Inflammatory macrophage (primary cell): Measurements from ENCODE around the gene ANGPTL8.

ENCODE experiments used
- DNase-seq, 2 donors: peaks; one replicate each; pipeline ENCODE4 v3.0.0-alpha.2; 2020 to 2022

Gene ANGPTL8

DNA sequence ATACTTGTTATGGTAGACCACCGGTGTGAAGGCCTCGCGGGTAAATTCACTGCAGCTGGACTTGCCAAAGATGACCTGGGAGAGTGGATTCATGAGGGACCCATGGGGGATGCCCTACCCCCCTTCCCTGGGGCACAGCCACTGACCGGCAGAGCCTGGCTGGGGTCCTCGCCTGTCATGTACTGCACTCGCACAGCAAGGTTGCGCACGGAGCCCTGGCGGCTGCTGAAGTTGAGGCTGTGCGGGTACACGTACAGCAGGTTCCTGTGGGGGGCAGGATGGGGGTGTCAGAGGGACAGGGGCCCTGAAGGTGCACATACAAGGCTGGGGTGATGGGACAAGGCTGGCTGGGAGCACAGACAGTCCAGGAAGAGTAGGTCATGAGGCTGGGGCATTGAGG, 1.4 kb upstream of the ANGPTL8 start:
- no peak for DNase-seq

DNA sequence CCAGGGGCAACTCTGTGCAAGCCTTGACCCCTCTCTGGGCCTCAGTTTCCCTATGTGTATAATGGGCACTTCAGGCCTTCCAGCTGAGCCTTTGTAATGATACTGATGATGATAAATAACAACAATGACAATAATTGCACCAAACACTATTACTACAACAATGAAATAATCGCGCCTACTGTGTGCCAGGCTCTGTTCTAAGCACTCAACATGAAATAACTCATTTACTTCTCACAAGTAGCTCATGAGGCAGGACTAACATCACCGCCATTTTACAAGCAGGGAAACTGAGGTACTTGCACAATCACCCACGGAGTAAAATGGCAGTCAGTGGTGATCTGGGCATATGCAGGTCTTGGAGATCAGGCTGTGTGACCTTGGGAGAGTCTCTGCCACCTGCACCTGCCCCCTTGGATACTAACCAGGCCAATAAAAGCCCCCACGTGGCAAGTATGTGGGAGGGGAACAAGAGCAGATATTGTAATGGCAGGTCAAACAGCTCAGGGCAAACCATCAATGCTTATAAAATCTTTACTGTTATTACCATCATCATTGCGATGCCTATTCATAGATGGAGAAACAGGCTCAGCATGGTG, 540 bp upstream of the ANGPTL8 start:
- DNase-seq, result no peak

DNA sequence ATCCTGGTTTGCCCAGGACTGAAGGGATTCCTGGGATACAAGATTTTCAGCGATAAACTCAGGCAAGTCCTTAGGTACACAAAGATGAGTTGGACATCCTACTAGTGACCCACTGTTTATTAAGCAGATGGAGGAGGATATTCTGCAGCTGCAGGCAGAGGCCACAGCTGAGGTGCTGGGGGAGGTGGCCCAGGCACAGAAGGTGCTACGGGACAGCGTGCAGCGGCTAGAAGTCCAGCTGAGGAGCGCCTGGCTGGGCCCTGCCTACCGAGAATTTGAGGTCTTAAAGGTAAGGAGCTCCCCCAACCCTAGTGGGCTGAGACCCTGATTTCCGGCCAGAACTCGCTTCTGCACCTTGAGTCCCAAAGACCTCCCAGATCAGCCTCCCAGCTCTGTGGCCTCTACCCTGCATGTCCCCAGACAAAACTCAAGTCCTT, 607 bp downstream of the ANGPTL8 start:
- no peak for DNase-seq

DNA sequence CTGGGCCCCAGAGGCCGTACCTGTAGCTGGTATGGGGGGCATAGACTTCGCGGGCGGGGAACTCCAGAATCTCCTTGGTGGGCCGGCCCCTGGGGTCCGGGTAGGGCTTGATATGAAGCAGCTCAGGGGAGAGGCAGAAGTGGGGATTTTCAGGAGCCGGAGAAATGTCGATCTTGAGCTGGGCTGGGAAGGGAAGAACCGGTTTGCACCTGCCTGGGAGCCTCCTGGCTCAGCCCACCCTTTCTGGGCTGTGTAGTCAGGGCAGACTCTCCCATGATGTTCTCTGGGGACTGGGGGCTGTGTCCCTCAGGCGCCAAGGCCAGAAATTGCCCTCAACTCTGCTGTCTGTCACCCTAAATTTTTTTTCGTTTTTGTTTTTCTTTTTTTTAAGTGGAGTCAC, 2.6 kb downstream of the ANGPTL8 start:
- no peak for DNase-seq

DNA sequence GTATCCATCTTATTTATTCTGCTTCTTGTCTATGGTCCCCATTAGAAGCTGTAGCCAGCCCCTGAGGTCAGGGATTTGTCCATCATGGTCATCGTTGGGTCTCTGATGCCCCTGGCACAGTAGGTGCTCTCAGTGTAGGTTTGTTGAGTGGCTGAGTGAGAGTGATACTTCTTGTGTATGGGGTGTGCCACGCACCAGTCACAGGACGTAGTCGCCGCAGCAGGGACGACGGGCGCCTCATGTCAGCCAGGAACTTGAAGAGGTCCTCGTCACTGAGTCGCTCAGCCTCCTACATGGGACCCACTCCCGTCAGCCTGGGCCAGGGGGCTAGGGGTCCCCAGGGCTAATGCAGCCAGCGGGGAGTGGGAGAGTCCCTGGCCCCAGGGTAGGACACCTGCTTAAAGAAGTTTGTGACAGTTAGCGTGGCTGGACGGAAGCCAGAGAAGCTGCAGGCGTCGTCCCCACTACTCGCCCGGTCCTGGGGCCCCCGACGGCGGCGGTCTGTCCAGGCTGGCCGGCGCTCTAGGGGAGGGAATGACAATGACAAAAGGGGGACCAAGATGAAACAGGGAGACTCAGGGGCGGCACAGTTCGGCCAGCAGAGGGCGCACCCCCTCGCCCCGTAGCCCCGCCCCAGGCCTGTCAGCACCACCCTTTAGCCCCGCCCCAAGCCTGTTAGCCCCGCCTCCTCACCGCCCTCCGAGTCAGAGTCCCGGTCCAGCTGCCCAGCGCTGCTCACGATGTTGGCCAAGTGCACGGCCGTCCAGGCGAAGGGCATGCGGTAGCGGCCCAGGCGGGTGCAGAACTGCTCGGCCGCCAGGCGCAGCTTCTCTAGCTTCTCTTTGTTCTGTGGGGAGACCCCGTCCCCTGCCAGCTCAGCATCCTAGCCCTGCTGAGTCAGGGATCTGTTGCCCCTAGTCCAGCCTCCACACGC, 3.7 kb downstream of the ANGPTL8 start:
- peak; percentile 87 to 88 for DNase-seq

DNA sequence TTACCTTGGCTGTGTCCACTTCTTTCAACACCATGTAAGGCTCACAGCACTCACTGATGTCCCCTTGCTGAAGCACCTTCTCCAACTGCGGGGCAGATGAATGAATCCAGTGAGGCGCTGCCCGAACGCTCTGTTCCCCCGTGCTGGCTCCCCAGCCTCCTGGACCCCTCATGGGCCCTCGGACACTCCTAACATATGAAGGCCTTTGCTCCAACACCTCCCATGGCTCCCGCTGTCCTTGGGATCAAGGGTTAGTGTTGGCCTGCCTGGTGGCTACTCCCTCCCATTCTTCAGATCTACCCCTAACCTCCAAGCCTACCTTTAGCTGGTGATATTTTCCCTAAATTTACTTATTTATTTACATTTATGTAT, 4.4 kb downstream of the ANGPTL8 start:
- no peak for DNase-seq

DNA sequence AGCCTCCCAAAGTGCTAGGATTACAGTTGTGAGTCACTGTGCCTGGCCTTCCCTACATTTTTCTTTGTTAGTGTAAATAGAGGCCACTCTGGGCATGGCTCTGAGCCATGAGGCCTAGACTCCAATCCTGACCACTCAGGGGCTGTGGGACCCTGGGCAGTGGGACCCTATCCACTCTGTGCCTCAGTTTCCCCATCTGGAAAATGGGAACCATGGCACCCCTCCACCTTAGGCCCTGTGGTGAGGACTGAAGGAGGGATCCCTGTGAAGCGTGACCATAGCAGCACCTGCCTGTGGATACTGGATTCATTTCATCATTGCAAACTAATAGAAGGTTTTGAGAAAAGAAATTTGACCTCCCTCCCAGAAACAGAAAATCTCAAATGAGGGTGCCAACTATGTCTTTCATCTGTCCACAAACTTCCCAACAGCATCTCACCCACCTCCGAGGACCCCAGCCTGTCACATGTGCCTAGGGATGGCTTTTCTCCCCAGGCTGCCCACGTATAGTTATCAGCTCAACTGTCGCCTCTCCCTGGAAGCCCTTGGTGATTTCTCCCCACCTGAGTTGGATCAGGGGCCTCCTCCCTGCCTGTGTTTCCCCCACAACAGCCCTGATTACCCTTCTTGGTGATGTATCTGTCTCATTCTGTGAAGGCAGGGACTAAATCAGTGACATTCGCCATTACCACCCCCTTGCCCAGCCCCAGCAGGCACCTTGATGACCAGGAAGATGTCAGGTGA, 5.6 kb downstream of the ANGPTL8 start:
- DNase-seq, result no peak

DNA sequence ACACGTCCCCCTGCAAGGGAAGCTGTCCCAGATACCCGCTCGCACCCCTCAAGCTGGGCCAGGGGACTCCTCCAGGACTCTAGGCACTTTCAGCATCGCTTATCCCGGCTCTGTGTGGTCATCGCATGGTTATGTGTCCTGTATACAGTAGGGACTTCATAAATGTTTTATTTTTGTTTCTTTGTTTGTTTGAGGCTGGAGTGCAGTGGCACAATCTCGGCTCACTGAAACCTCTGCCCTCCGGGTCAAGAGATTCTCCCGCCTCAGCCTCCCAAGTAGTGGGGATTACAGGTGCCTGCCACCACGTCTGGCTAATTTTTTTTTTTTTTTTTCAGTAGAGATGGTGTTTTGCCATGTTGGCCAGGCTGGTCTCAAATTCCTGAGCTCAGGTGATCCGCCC, 7.5 kb downstream of the ANGPTL8 start:
- no peak for DNase-seq

DNA sequence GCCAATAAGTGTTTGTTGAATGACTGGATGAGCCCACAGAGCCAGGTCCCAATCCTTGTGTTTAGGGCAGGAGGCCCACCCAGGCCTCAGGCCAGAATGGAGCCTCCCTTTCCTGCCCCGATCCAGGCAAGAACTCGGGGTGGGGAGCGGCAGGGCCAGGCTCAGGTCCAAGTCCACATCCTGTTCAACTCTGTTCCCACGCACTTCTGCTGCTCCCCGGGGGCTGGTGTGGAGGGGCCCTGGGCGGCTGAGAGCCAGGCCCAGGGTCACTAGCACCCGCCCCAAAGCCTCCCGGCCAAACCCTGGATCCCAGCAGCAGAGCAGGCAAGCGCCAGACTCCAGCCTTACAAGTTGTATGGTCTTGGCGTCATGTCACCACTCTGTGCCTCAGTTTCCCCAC, 8.0 kb downstream of the ANGPTL8 start:
- DNase-seq, result no peak

DNA sequence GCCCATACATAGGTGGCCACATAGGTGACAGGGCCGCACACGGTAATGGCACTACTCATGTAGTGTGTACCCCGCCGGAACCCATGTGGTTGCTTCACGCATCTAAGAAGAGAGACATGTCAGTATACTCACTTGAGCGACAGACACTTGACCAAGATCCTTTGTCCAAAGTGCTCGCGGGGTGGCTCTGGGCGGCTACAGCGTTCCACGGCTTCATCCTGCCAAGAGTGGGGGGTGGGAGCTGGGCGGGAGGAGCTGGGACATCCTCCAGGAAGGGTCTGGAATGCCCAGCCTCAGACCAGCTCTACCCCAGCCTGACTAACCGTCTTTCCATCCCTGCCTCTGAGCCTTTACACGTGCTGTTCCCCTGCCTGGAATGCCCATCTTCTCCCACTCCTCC, 8.5 kb downstream of the ANGPTL8 start:
- no peak for DNase-seq

DNA sequence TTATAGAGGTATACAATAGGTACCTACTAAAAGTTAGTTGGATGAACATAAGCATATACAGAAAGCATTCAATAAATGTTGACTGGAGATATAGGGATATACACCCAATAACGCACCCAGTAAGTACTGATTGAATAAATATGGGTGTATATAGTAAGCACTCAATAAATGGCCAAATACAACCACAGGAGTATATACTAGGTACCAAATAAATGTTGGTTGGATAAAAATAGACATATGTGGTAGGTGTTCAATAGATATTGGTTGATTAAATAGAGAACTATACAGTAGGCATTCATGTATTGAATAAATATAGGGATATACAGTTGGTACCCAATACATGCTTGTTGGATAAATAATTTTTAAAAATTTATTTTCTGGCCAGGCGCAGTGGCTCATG, 9.4 kb downstream of the ANGPTL8 start:
- DNase-seq, result no peak

DNA sequence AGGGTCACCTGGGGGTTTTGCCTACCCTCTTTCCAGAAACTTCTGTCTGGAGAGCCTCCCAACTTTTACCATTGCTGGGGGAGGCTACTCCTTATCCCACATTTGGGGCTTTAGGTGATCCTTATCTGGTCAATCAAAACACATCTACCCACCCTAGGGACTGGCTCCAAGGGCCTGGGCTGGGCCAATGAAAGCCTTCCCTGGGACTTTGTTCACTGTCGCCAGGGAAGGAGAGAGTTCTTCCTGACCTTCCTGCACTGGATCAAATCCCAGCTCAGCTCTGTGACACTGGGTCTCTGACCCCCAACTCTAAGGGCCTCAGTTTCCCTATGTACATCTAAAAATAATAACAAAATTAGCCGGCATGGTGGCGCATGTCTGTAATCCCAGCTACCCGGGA, 11.8 kb downstream of the ANGPTL8 start:
- DNase-seq, result no peak

DNA sequence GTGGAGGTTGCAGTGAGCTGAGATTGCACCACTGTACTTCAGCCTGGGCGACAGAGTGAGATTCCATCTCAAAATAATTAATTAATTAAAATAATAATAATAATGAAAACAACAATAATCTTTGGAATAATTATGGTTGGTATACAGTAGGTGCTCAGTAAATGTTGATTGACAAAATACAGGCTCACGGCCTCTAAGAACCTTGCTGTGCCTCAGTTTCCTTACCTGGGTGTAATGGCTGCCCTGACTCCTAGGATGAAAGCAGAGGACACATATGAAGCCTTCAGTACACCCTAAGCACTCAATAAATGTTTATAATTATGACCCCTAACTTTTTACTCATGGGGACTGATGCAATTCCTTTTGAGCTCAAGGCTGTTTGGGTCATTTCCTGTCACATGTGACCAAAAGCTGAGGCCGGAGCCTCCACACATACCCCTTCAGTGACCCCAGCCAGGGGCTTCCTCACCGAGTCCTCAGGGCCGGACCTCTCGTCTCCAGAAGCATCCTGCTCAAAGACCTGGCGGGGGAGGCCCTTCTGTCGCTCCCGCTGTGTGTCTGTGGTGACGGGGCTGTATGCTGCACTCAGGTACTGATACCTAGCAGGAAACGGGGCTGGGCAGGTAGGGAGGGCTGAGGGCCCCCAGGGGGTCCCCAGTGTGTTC, 12.4 kb downstream of the ANGPTL8 start:
- no peak for DNase-seq

DNA sequence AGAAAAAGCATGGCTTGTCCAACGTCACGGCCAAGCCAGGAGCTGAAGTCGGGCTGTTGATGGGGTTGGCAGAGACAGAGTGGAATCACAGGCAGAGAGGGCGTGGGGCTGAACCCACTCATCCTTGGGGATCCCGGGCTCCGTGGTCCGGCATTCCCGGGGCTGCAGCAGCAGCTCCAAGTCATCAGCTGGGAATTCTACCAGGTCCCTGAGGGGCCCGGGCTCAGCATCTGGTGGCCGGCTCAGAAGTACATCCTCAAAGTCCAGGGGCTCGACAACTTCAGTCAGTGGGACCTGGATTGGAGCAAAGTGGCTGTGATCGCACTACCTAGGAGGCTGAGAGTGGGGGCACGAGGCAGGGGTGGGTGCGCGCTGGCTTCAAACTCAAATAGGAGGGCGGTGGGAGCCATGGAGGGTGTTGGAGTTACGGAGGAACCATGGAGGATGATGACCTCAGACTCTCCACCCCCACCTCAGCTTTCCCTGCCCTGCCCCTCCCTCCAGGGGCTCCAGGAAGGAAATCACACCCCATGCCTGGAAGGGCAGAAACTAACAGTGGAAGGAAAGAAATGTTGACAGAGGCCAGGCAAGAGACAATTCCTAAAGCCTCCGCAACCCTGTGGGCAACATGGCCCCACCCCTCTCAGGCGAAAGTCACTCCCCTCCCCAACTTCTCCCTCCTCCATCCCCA, 13.4 kb downstream of the ANGPTL8 start:
- DNase-seq, result no peak

DNA sequence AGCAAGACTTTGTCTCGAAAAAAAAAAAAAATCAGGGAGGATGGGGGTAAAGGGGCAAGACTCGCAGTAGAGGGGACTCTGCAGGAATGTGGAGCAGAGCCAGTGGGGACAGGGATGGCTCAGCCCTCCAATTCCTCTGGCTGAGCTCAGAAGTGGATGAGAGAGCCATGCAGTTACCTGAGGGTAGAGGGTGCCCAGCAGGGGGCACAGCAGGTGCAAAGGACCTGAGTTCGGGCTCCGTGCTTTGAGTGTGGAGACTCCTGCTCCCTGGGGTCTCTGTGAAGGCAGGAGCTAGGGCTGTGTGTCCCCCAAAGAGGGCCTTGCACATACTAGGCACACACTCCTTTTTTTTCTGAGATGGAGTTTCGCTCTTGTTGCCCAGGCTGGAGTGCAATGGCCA, 15.2 kb downstream of the ANGPTL8 start:
- DNase-seq, result no peak

DNA sequence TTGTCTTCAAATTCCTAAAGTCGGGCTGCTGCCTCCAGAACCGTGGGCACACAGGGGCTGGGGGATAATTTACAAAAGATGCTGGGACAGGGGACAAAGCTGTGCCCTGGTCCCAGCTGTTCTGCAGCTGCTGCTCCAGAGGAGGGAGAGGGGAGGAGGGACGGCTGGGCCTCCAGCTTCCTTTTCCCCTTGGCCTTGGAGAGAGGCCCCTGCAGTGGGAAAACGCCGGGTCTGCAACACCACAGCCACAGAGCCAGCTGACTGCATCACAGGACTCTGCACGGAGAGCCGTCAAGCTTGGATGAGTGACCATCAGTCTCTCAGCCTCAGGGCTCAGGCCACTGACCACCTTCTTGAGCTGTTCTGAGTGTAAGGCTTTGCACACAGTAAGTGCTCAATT, 16.8 kb downstream of the ANGPTL8 start:
- no peak for DNase-seq

DNA sequence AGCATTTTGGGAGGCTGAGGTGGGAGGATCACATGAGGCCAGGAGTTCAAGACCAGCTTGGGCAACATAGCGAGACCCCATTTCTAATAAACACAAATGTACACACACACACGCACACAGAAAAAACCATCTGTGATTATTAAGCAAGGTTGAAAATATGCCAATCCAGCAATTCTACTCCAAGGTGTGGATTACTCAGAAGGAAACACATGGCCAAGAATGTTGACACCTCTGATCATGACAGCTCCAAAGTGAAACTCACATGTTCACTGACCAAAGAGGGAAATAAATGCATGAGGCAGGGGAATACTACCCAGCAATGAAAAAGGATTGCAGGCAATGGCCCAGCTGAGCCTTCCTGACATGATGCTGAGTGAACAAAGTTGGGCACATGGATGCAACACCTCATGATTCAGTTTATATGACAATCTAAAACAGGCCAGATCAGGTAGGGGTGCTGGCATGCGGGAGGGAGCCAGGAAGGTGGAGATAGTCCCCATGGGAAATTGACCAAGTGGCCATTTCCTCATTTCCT, 18.5 kb downstream of the ANGPTL8 start:
- no peak for DNase-seq

DNA sequence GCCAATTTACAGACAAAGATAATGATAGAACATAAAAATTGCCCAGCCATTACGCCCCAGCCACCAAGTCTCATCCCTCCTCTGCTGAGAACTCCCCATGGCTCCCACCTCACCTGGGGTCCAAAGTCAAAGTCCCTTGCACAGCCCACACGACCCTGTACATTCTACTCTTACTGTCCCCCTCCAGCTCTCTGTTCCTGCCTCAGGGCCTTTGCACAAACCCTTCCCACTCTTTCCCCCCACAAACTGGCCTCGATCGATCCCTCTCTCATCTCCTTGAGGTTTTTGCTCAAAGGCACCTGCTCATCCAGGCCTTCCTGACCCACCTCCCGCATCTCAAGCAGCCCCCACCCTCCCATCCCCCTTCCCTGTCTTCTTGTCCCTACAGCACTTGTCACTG, 21.6 kb downstream of the ANGPTL8 start:
- no peak for DNase-seq

DNA sequence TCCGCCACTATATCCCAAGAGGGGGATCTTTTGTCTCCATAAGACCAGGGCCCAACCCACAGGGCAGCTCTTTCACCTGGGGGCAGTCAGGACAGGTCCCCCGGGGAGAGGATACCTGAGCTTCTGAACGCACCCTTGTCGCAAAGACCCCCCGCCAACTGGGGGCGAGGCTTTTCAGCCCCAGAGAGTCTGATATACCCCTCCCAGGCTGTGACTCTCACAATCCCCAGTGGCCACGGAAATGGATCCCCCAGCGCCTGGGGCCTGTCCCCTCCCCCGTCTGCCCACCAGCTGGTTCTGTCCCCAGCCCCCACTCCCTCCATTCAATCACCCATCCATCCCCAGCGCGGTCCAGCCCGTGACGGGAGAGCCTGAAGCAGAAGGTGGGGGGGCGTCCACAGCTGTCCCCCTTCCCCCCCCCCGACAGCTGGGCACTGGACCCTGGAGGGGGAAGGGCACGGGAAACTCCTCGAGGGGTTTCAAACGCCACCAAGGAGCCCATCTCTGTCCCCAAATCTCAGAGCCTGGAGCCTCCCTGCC, 22.1 kb downstream of the ANGPTL8 start:
- DNase-seq, result no peak

DNA sequence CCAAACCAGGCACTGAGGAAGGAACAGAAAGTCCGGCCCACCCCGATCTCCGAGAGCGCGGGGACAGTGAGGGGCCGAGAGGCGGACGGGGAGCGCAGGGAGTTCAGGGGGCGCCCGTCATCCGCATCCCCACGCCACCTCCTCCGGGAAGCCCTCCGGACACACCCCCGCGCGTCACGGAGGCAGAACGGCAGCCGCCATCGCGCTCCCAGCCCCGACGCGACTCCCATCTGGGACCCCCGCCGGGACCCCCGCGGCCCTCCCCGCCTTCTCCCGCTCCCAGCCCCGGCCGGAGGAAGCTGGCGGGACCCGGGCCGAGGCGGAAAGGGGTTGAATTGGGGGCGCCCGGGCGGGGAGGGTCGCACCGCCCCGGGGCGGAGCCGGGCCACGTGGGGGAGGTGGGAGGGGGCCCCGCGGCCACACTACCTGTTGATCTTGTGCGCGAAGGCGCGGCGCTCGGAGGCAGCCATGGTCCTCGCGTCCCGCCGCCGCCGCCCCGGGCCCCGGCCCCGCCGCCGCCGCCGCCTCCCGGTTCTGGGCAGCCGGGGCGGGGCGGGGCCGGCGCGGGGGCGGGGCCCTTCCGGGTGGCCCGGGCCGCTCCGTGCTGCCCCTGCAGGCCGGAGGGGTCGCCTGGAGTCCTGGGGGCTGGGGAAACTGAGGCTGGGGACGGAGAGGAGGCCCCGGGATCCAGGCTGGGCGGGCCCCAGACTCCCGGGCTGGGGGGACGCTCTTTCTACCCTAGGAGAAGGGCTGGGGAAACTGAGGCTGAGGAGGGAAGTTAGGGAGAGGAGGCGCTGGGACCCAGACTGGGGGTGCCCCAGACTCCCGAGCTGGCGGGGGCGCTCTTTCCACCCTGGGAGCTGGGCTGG, 22.8 kb downstream of the ANGPTL8 start, which contains the start of gene DOCK6:
DOCK6 (minus strand) TSS at position 554 of the 869 bp plus-strand sequence; CDS start at position 470, 84 bp downstream.
- DNase-seq, result peak in 1 of 2 donors; percentile 34

DNA sequence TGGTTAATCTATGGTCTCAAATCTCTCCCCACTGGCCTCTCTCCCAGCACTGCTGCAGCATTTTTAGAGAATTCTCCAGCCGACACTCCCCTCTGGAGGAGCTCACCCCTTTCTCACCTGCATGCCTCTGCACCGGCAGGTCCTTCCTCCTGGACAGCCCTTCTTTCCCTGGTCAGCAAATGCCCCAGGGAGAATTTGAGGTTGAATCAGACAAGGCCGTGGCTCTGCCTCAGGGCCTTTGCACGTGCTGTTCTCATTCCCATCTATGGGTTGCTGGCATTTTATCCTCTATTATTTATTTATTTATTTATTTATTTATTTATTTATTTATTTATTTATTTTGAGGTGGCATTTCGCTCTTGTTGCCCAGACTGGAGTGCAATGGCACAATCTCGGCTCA, 24.3 kb downstream of the ANGPTL8 start:
- no peak for DNase-seq
